Immature natural killer cell (primary cell): Measurements from ENCODE around the gene APP. TPM values are rescaled to one million over a fixed set of nuclear protein-coding genes. Genes with fewer than 3 reads are reported as not detected.

ENCODE experiments used
- DNase-seq, 3 donors: peaks; one replicate each; pipeline ENCODE4 v3.0.0; 2022; ENCODE audit warnings: mixed read lengths in 1 of 3
- H3K27ac Mint-ChIP-seq, 6 donors: one replicate each; pipeline ENCODE4 v1.8.0; 2020; ENCODE audit warnings: mixed read lengths in 6 of 6, mild to moderate bottlenecking in 5 of 6, inconsistent platforms in 4 of 6, moderate library complexity in 3 of 6
- H3K27me3 Mint-ChIP-seq, 3 donors: one replicate each; pipeline ENCODE4 v1.8.0; 2020 to 2021; ENCODE audit warnings: low read depth in 3 of 3, mild to moderate bottlenecking in 3 of 3, mixed read lengths in 3 of 3, moderate library complexity in 3 of 3, inconsistent platforms in 1 of 3
- H3K36me3 Mint-ChIP-seq, 3 donors: one replicate each; pipeline ENCODE4 v1.8.0; 2020; ENCODE audit warnings: mixed read lengths in 3 of 3, inconsistent platforms in 2 of 3, mild to moderate bottlenecking in 2 of 3
- H3K4me1 Mint-ChIP-seq, 2 donors: one replicate each; pipeline ENCODE4 v1.8.0; 2020; ENCODE audit warnings: inconsistent platforms in 2 of 2, mild to moderate bottlenecking in 2 of 2, mixed read lengths in 2 of 2, moderate library complexity in 1 of 2
- H3K4me3 Mint-ChIP-seq, 5 donors: one replicate each; pipeline ENCODE4 v1.8.0; 2020; ENCODE audit warnings: mild to moderate bottlenecking in 5 of 5, mixed read lengths in 5 of 5, inconsistent platforms in 3 of 5, moderate library complexity in 3 of 5
- H3K9me3 Mint-ChIP-seq, 6 donors: one replicate each; pipeline ENCODE4 v1.8.0; 2020; ENCODE audit warnings: mild to moderate bottlenecking in 6 of 6, mixed read lengths in 6 of 6, inconsistent platforms in 4 of 6, moderate library complexity in 3 of 6
- polyA plus RNA-seq, 3 donors: library from polyadenylated mRNA; unstranded; fragments of 300-500 nt; fragmentation: Illumina TruSeq; gene quantifications; one replicate each; pipeline ENCODE4 v1.2.3, GENCODE V29; 2021

APP gene
- polyA plus RNA-seq, 3 donors from 2014 or later, result 1.4 to 2.4 (median 2.4) TPM

DNA sequence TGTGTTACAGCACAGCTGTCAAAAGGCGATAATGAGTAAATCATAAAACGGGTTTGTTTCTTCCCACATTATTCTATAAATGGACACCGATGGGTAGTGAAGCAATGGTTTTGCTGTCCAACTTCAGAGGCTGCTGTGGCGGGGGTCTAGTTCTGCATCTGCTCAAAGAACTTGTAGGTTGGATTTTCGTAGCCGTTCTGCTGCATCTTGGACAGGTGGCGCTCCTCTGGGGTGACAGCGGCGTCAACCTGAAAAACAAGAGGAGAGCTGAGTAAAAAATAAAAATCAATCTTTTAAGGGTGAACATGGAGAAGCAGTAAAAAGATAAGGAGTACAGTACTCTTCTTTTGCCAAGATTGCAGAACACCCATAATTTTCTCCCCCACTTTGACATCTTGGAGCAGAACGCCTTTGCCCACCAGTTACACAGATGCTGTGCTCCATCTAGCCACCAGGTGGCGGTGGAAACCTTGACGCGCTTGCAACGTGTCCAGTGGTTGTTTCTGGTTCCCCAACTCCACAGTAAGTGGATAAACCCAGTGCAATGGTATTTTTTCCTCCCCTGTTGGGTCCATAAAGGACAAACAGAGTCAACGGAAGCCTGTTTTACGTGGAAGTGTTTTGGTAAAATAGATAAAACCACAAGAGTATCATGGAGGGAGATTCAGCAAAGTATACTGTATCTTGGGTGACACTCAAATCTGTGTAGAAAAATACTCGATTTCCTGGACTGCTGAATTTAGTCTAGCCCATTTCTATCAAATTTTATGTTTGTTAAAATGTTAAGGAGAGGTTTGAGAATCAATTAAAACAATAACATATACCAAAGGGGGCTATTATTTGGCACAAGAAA lies 288.8 kb downstream of the APP start:
- Mint-ChIP-seq H3K9me3 (no peaks in the 10 kb centered on the region), H3K27ac (no peak overlapping the region)

DNA sequence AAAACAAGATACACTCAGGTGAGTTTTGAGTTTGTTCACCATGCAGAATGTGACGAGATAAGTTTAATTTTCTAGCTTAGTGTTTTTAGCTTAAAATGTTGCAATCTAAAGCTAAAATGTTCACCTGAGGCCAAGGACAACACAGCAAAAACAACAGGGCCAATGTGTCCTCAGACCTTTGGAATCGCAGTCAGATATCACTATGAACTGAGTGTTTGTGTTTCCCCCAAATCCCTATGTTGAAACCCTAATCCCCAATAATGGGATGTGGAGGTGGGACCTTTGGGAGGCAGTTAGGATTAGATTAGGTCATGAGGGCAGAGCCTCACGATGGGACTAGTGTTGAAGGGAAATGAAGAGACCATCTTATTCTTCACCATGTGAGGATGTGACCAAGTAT lies 291.4 kb downstream of the APP start:
- Mint-ChIP-seq H3K36me3 (no peaks in the 10 kb centered on the region), H3K27ac (no peak overlapping the region), H3K9me3 (no peaks in the 10 kb centered on the region), H3K27me3 (peaks cover 0 to 5% (median 2%) of the 10 kb centered on the region in 3 donors), H3K4me1 (no peaks in the 10 kb centered on the region), H3K4me3 (no peak overlapping the region)
- DNase-seq, result no peak

More for the DNA sequence above, 288.8 kb downstream of the APP start:
- peak; percentile 22 to 42 (median 39) for DNase-seq
- H3K4me3 Mint-ChIP-seq, result no peak overlapping the region
- H3K36me3 Mint-ChIP-seq, result no peaks in the 10 kb centered on the region
- no peaks in the 10 kb centered on the region for H3K4me1 Mint-ChIP-seq
- H3K27me3 Mint-ChIP-seq, result peaks cover 0 to 3% (median 2%) of the 10 kb centered on the region in 3 donors

DNA sequence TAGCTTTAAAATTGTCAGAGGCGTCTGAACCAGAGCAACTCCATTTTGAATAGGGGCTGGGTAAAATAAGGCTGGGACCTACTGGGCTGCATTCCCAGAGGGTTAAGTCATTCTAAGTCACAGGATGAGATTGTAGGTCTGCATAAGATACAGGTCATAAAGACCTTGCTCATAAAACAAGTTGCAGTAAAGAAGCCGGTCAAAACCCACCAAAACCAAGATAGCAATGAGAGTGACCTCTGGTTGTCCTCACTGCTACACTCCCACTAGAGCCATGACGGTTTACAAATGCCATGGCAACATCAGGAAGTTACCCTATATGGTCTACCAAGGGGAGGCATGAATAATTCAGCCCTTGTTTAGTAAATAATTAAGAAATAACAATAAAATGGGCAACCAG lies 292.2 kb downstream of the APP start:
- H3K27ac Mint-ChIP-seq, result no peak overlapping the region
- peaks cover 0 to 5% (median 2%) of the 10 kb centered on the region in 3 donors for H3K27me3 Mint-ChIP-seq
- no peaks in the 10 kb centered on the region for H3K9me3 Mint-ChIP-seq
- no peak overlapping the region for H3K4me3 Mint-ChIP-seq
- no peaks in the 10 kb centered on the region for H3K4me1 Mint-ChIP-seq
- no peak for DNase-seq
- H3K36me3 Mint-ChIP-seq, result no peaks in the 10 kb centered on the region

DNA sequence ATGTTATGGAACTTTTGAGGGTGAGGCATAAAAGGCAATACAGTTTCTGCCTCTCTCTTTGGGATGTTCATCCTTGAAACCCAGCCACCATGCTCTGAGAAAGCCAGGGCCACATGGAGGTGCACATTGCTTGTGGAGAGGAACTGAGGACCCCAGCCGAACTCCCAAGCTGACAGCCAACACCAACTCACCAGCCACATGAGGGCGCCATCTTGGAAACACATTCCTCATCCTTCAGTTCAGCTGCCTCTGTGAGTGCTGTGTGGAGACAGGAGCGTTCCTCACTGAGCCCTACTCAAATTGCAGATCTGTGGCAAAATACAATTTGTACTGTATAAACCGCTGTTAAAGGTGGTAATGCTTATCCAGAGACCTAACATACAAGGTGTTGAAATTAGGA lies 298.3 kb downstream of the APP start:
- Mint-ChIP-seq H3K27me3 (peaks cover 2 to 3% (median 3%) of the 10 kb centered on the region in 3 donors), H3K4me3 (no peak overlapping the region), H3K36me3 (no peaks in the 10 kb centered on the region), H3K4me1 (no peaks in the 10 kb centered on the region), H3K27ac (no peak overlapping the region), H3K9me3 (no peaks in the 10 kb centered on the region)
- DNase-seq, result no peak

DNA sequence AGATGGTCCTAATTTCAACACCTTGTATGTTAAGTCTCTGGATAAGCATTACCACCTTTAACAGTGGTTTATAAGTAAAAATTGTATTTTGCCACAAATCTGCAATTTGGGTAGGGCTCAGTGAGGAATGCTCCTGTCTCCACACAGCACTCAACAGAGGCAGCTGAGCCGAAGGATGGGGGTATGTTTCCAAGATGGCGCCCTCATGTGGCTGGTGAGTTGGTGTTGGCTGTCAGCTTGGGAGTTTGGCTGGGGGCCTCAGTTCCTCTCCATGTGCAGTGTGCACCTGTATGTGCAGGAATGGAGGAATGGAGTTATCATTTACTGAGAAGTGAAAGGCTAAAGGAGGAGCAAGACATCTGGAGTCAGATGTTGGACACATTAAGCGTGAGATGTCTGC lies 299.0 kb downstream of the APP start:
- Mint-ChIP-seq H3K36me3 (no peaks in the 10 kb centered on the region), H3K27ac (no peak overlapping the region), H3K27me3 (peaks cover under 1 to 3% (median 2%) of the 10 kb centered on the region in 3 donors), H3K9me3 (no peaks in the 10 kb centered on the region), H3K4me1 (no peaks in the 10 kb centered on the region), H3K4me3 (no peak overlapping the region)
- DNase-seq, result no peak

DNA sequence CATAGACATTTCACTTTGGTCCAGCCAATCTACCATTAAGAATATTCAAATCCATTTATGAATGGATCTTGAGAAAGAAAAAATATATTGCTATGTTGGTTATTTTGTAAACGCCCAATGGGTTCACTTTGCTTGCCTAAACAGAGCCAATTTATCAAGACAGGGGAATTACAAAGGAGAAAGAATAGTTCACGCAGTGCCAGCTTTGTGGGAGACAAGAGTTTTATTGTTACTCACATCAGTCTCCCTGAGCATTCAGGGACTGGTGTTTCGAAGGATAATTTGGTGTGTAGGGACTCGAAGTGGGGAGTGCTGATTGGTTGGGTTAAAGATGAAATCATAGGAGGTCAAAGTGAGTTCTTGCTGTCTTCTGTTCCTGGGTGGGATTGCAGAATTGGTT lies 300.5 kb downstream of the APP start:
- H3K36me3 Mint-ChIP-seq, result no peaks in the 10 kb centered on the region
- no peak for DNase-seq
- no peaks in the 10 kb centered on the region for H3K4me1 Mint-ChIP-seq
- no peak overlapping the region for H3K4me3 Mint-ChIP-seq
- H3K27me3 Mint-ChIP-seq, result peaks cover 0 to 3% (median 2%) of the 10 kb centered on the region in 3 donors
- H3K27ac Mint-ChIP-seq, result no peak overlapping the region
- H3K9me3 Mint-ChIP-seq, result no peaks in the 10 kb centered on the region

DNA sequence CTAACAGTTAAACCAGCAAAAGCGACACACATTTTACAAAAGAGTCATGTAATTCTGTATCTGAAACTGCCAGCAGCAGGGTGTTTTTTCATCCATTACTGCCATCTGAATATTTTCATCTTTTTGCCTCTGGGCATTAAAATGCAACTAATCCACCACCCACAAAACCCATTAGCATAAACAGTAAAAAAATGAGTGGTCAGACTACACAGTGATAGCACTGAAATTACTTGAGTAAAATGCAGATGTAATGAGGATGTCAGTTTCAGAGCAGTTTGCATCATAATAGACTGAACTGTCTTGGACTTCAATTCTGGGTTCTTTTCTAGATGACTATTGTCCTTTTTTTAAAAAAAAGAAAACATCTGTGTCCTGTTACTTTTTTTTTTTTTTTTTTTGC lies 303.5 kb downstream of the APP start:
- H3K4me1 Mint-ChIP-seq, result no peaks in the 10 kb centered on the region
- no peak for DNase-seq
- no peak overlapping the region for H3K4me3 Mint-ChIP-seq
- peaks cover 0 to 3% (median 2%) of the 10 kb centered on the region in 3 donors for H3K27me3 Mint-ChIP-seq
- no peak overlapping the region for H3K27ac Mint-ChIP-seq
- no peaks in the 10 kb centered on the region for H3K9me3 Mint-ChIP-seq
- no peaks in the 10 kb centered on the region for H3K36me3 Mint-ChIP-seq

DNA sequence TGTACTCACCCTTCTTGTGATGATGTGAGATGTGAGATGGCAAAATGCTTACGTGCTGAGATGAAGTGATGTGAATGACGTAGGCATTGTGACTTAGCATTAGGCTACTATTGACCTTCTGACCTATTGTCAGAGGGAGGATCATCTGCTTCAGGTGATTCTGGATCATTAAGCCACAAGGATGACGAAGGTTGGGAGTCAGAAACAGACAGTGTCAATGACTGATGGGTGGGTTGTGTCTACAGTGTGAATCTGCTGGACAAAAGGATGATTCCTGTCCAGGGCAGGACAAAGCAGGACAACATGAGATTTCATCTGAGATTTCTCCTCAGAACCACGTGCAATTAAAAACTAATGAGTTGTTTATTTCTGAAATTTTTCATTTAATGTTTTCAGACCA lies 306.8 kb downstream of the APP start:
- Mint-ChIP-seq H3K27ac (no peak overlapping the region), H3K4me1 (no peaks in the 10 kb centered on the region), H3K9me3 (no peaks in the 10 kb centered on the region)

DNA sequence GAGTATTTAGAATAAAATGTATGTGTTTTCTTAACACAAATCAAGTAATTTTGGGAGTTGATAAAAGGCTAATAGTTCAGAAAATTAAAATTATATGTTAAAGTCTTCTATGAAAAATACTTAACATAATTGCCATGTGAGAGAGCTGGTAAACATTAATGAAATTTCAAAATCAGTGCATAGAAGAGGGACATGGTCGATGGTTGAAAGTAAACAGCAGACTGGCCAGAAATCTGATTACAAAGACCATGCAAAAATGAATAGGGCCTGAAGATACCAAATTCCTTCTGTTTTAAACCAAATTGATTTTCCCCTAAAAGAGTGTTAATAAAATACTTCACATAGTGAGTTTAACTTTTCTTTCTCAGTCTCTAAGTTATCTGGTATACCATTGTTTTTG lies 307.5 kb downstream of the APP start:
- no peak overlapping the region for H3K4me3 Mint-ChIP-seq
- no peaks in the 10 kb centered on the region for H3K9me3 Mint-ChIP-seq
- no peak overlapping the region for H3K27ac Mint-ChIP-seq
- H3K36me3 Mint-ChIP-seq, result no peaks in the 10 kb centered on the region
- H3K4me1 Mint-ChIP-seq, result no peaks in the 10 kb centered on the region
- no peaks in the 10 kb centered on the region for H3K27me3 Mint-ChIP-seq
- no peak for DNase-seq

More for the DNA sequence above, 306.8 kb downstream of the APP start:
- H3K27me3 Mint-ChIP-seq, result no peaks in the 10 kb centered on the region
- H3K4me3 Mint-ChIP-seq, result no peak overlapping the region
- DNase-seq, result no peak
- H3K36me3 Mint-ChIP-seq, result no peaks in the 10 kb centered on the region

DNA sequence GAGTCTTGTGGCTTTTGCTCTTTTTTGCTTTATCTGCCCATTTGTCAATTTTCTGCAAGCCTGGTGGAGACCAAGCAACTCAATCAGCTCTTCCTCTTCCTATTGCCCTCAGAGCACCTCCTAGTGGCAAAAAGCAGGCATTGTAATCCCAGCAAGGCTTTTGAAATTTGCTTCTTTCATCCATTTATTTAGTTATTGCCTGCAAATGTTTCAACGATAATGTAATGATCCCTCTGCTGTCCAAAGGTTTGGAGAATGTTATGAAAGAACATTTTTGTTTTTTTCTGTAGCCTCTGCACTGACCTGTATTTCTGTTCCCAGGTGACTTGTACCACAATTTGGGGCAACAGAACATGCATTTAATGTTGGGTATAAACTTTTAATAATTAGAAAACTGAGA lies 308.0 kb downstream of the APP start:
- peak in 1 of 3 donors; percentile 6 for DNase-seq
- Mint-ChIP-seq H3K36me3 (no peaks in the 10 kb centered on the region), H3K27ac (no peak overlapping the region), H3K27me3 (no peaks in the 10 kb centered on the region), H3K9me3 (no peaks in the 10 kb centered on the region), H3K4me1 (no peaks in the 10 kb centered on the region), H3K4me3 (no peak overlapping the region)

DNA sequence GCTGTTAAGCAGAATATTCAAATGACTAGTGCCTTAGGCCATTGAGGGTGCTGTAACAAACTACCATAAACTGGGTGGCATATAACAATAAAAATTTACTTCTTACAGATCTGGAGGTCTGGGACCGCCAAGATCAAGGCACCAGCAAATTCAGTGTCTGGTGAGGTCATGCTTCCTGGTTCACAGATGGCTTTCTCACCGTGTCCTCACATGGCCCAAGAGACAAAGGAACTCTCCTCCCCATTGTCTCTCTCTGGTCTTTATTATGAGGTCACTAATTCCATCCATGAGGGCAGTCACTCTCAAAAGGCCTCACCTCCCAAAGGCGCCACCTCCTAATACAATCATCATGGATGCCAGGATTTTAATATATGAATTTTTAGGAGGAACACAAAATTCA lies 308.5 kb downstream of the APP start:
- Mint-ChIP-seq H3K9me3 (no peaks in the 10 kb centered on the region), H3K4me3 (no peak overlapping the region), H3K4me1 (no peaks in the 10 kb centered on the region), H3K27ac (no peak overlapping the region), H3K27me3 (no peaks in the 10 kb centered on the region), H3K36me3 (no peaks in the 10 kb centered on the region)
- DNase-seq, result no peak

DNA sequence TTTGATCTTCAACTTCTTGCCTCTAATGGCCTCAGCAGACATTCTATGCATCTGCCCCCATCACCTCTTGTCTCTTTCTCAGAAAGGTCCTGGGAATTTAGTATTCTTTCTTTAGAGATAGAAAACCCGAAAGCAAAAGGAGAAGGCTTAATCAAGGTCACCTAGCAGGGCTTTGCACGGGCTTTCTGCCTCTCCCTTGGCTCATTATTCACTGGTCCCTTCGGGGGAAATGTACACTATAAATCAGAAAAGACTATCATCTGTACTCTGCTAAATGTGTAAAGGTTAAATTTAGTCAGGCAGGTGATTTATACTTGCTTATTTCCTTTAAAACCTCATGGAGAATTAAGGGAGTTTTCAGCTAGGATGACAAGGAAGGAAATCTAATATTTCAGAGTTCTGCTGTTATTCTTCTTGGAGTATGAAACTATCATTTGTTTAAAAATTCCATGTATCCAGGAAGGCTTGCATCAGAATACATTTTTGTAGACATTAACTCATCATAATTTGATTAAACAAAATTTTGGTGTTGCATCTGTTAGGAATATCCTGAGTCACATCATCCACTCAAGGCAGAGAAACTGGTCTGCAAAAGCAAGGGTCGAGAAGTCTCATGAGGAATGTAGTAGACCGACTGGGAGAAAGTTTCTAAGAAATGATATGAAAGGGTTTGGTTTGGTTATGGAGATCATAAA lies 311.2 kb downstream of the APP start:
- Mint-ChIP-seq H3K27me3 (peaks cover 0 to 1% (median 0%) of the 10 kb centered on the region in 3 donors), H3K9me3 (no peaks in the 10 kb centered on the region), H3K36me3 (no peaks in the 10 kb centered on the region), H3K4me3 (no peak overlapping the region), H3K27ac (no peak overlapping the region), H3K4me1 (no peaks in the 10 kb centered on the region)
- no peak for DNase-seq

DNA sequence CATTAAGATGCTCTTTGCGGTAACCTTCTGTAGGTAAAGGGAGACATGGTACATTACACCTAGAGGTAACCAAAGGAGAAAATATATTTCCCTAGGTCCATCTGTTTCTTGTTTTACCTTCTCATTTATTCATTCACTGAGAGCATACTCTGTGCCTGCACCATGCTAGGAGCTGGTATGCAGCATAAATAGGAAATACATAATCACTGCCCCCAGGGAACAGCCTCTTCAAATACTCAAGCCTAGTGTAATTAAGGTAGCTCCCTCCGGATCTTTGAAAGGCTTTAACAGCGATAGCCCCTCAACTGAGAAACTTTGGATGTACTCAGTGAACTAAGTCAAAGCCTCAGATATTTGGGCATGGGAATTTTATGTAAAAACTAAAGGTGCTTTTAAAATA lies 312.2 kb downstream of the APP start:
- Mint-ChIP-seq H3K27ac (no peak overlapping the region), H3K27me3 (peaks cover 0 to 1% (median under 1%) of the 10 kb centered on the region in 3 donors), H3K9me3 (no peaks in the 10 kb centered on the region), H3K4me3 (no peak overlapping the region), H3K4me1 (no peaks in the 10 kb centered on the region), H3K36me3 (no peaks in the 10 kb centered on the region)
- DNase-seq, result no peak

DNA sequence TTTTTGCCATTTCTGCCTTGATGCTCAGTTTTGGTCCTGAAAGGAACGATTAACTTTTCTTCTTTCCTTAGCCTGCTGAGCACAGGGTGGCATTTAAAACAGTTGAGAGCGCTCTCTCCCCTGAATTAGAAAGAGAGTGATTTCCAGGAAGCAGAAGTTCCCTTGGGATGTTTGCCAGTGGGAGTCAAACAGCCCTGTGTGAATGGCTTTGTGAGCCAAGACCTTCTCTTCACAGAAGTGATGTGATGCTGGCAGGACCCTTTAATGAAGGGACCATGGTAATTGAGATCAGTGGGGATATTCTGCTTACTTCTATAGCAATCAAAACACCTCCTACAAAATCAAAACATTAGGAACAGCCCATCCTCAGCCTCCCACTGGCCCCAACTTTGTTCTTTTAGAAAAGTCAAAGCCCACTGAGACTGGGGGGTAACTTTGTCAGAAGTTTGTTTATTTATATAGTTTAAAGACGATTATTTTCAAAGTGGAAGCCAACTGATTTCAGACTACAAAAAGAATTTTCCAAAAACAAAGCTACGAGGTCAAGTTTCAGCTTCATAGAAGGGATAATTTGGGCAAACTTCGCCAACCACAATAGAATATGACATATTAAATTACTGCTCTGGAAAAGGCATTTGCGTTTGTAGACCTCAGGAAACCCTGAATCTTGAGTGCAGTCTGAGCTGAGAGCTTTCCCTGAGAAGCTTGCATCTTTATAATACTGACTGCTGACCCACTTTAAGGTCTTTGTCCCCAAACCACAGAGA lies 313.1 kb downstream of the APP start:
- no peak overlapping the region for H3K4me3 Mint-ChIP-seq
- H3K9me3 Mint-ChIP-seq, result no peaks in the 10 kb centered on the region
- H3K36me3 Mint-ChIP-seq, result no peaks in the 10 kb centered on the region
- H3K27me3 Mint-ChIP-seq, result peaks cover 0 to 3% (median 1%) of the 10 kb centered on the region in 3 donors
- no peak overlapping the region for H3K27ac Mint-ChIP-seq
- DNase-seq, result no peak
- H3K4me1 Mint-ChIP-seq, result no peaks in the 10 kb centered on the region
